H1 (cell line): Measurements from ENCODE around the gene MBD3L3. TPM values are rescaled to one million over a fixed set of nuclear protein-coding genes. Genes with fewer than 3 reads are reported as not detected.

Experiments used
- CTCF ChIA-PET: fragments of 300-600 bp; sonication (Branson Sonifier 250); formaldehyde crosslinking; loops from one replicate; lab custom pipeline; 2021; ENCODE audit not compliant: partially characterized antibody; lab: Charles Lee
- POLR2A ChIA-PET: fragments of 300-600 bp; sonication (Branson Sonifier 250); formaldehyde crosslinking; loops from one replicate; lab custom pipeline; 2021; ENCODE audit warnings: inconsistent platforms; ENCODE audit not compliant: partially characterized antibody; lab: Charles Lee
- DNase-seq, 2 experiments: peaks; one replicate each; pipeline versions ENCODE4 v3.0.0 to v3.0.0-alpha.2; 2010 to 2022; ENCODE audit warnings: low spot score in 2 of 2, low read depth in 1 of 2, mixed read lengths in 1 of 2
- FAIRE-seq: peaks from 2 replicates; lab custom pipeline; 2011; peaks lifted over from hg19 to GRCh38; lab: Jason Lieb, UNC
- H2AFZ ChIP-seq: 2 replicates; pipeline ENCODE4 v1.8.1; 2012; ENCODE audit warnings: low read length, inconsistent platforms
- H2AK5ac ChIP-seq: 2 replicates; pipeline ENCODE4 v1.6.1; 2013; ENCODE audit warnings: low read depth, low read length
- H2BK120ac ChIP-seq: replicated peaks from 2 replicates; pipeline ENCODE3; 2013; ENCODE audit warnings: low read depth, low read length, inconsistent platforms
- H2BK12ac ChIP-seq: 2 replicates; pipeline ENCODE4 v1.6.1; 2013; ENCODE audit warnings: low read depth, low read length
- H2BK15ac ChIP-seq: 2 replicates; pipeline ENCODE4 v1.6.1; 2013; ENCODE audit warnings: low read length
- H2BK20ac ChIP-seq: 2 replicates; pipeline ENCODE4 v1.6.1; 2013; ENCODE audit warnings: low read length
- H2BK5ac ChIP-seq: 2 replicates; pipeline ENCODE4 v1.6.1; 2013; ENCODE audit warnings: low read depth, low read length
- H3K14ac ChIP-seq: 2 replicates; pipeline ENCODE4 v1.6.1; 2013; ENCODE audit warnings: inconsistent platforms; ENCODE audit not compliant: insufficient read length
- H3K18ac ChIP-seq: 2 replicates; pipeline ENCODE4 v1.6.1; 2013; ENCODE audit warnings: low read length; ENCODE audit errors: extremely low read depth
- H3K23ac ChIP-seq: 2 replicates; pipeline ENCODE4 v1.6.1; 2013; ENCODE audit warnings: inconsistent platforms; ENCODE audit not compliant: insufficient read length
- H3K23me2 ChIP-seq: 2 replicates; pipeline ENCODE4 v1.6.1; 2013; ENCODE audit warnings: low read depth, low read length
- H3K27ac ChIP-seq: 2 replicates; pipeline ENCODE4 v1.6.1; 2011; ENCODE audit warnings: low read depth, low read length, inconsistent platforms
- H3K27me3 ChIP-seq, 4 experiments: replicated peaks in 1 of 4; 1 replicate in 1 of 4; 2 replicates in 3 of 4; pipeline versions ENCODE4 v1.6.1 to v1.8.1; 2011 to 2013; ENCODE audit warnings: low read length in 3 of 4, mild to moderate bottlenecking in 3 of 4, inconsistent platforms in 2 of 4, mixed read lengths in 2 of 4, moderate library complexity in 1 of 4; ENCODE audit not compliant: control insufficient read depth in 3 of 4, insufficient read depth in 3 of 4; ENCODE audit errors: extremely low read depth in 1 of 4
- H3K36me3 ChIP-seq, 4 experiments: 2 replicates each; pipeline versions ENCODE4 v1.6.1 to v1.8.1; 2011 to 2013; ENCODE audit warnings: mild to moderate bottlenecking in 4 of 4, low read length in 3 of 4, moderate library complexity in 2 of 4, control low read depth in 1 of 4, inconsistent platforms in 1 of 4; ENCODE audit not compliant: insufficient read depth in 4 of 4, control insufficient read depth in 2 of 4
- H3K4ac ChIP-seq: replicated peaks from 2 replicates; pipeline ENCODE3; 2013; ENCODE audit warnings: low read length, low read depth, mixed read lengths, inconsistent platforms; ENCODE audit not compliant: insufficient read length
- H3K4me1 ChIP-seq, 4 experiments: replicated peaks in 1 of 4; 1 replicate in 1 of 4; 2 replicates in 3 of 4; pipeline versions ENCODE4 v1.6.1 to v1.8.1; 2011 to 2013; ENCODE audit warnings: low read length in 3 of 4, inconsistent platforms in 2 of 4, mixed read lengths in 1 of 4; ENCODE audit not compliant: insufficient read depth in 4 of 4, control insufficient read depth in 3 of 4
- H3K4me2 ChIP-seq, 2 experiments: 2 replicates each; pipeline versions ENCODE4 v1.6.1 to v1.8.1; 2011 to 2013; ENCODE audit warnings: low read depth in 2 of 2, low read length in 2 of 2, control low read depth in 1 of 2, inconsistent platforms in 1 of 2, mild to moderate bottlenecking in 1 of 2; ENCODE audit not compliant: insufficient read depth in 1 of 2
- H3K4me3 ChIP-seq, 4 experiments: fragments of 200-600, 300-600 bp in 1 of 4; sonication (generic), shearing (Covaris generic), sonication (Bioruptor Twin) in 1 of 4; 2 replicates each; pipeline versions ENCODE4 v1.5.1 to v1.8.1; 2011 to 2016; ENCODE audit warnings: low read length in 4 of 4, low read depth in 3 of 4, control low read depth in 2 of 4, inconsistent platforms in 2 of 4, mild to moderate bottlenecking in 2 of 4, mixed read lengths in 1 of 4, moderate library complexity in 1 of 4; ENCODE audit not compliant: insufficient read depth in 2 of 4; ENCODE audit errors: extremely low read depth in 1 of 4
- H3K56ac ChIP-seq: replicated peaks from 2 replicates; pipeline ENCODE3; 2013; ENCODE audit warnings: low read depth, mild to moderate bottlenecking, mixed read lengths, low read length, inconsistent platforms; ENCODE audit not compliant: insufficient read length
- H3K79me1 ChIP-seq: 2 replicates; pipeline ENCODE4 v1.6.1; 2013; ENCODE audit warnings: low read depth, low read length, control low read depth
- H3K79me2 ChIP-seq, 2 experiments: 2 replicates each; pipeline versions ENCODE4 v1.6.1 to v1.8.1; 2012 to 2013; ENCODE audit warnings: low read length in 2 of 2, mild to moderate bottlenecking in 2 of 2, inconsistent platforms in 1 of 2; ENCODE audit not compliant: insufficient read depth in 2 of 2, control insufficient read depth in 1 of 2
- H3K9ac ChIP-seq, 4 experiments: replicated peaks in 1 of 4; 1 replicate in 1 of 4; 2 replicates in 3 of 4; pipeline versions ENCODE4 v1.6.1 to v1.8.1; 2011 to 2013; ENCODE audit warnings: low read depth in 3 of 4, low read length in 3 of 4, control low read depth in 2 of 4, mild to moderate bottlenecking in 2 of 4, moderate library complexity in 2 of 4, inconsistent platforms in 1 of 4; ENCODE audit errors: extremely low read depth in 1 of 4
- H3K9me3 ChIP-seq, 2 experiments: 2 replicates each; pipeline versions ENCODE4 v1.6.1 to v1.8.1; 2012 to 2013; ENCODE audit warnings: mild to moderate bottlenecking in 2 of 2, moderate library complexity in 2 of 2, control low read depth in 1 of 2, inconsistent platforms in 1 of 2, low read depth in 1 of 2, low read length in 1 of 2, mixed read lengths in 1 of 2; ENCODE audit not compliant: insufficient read depth in 2 of 2
- H4K20me1 ChIP-seq, 2 experiments: replicated peaks in 1 of 2; 2 replicates each; pipeline versions ENCODE3 to v1.8.1; 2011 to 2013; ENCODE audit warnings: inconsistent platforms in 2 of 2, low read length in 2 of 2, mild to moderate bottlenecking in 1 of 2; ENCODE audit not compliant: insufficient read depth in 2 of 2, control insufficient read depth in 1 of 2
- H4K5ac ChIP-seq: 2 replicates; pipeline ENCODE4 v1.6.1; 2013; ENCODE audit warnings: low read length, low read depth, mixed read lengths, inconsistent platforms; ENCODE audit not compliant: insufficient read length
- H4K8ac ChIP-seq: 2 replicates; pipeline ENCODE4 v1.8.0; 2013; ENCODE audit warnings: mild to moderate bottlenecking, moderate library complexity, low read length, inconsistent platforms; ENCODE audit not compliant: insufficient read depth; ENCODE audit errors: extremely low read depth
- H4K91ac ChIP-seq: replicated peaks from 2 replicates; pipeline ENCODE3; 2013; ENCODE audit warnings: low read length, mixed read lengths, inconsistent platforms; ENCODE audit not compliant: insufficient read length
- CBX5 ChIP-seq: fragments of 300-800, 300-1000 bp; sonication (generic); IDR thresholded peaks from 2 replicates; pipeline ENCODE4 v1.7.1; 2016; ENCODE audit warnings: antibody characterized with exemption, low read length, low read depth
- CTBP2 ChIP-seq: IDR thresholded peaks from 2 replicates; pipeline ENCODE4 v1.7.0; 2011; ENCODE audit warnings: borderline replicate concordance, mild to moderate bottlenecking, moderate library complexity, mixed read lengths, low read length; ENCODE audit not compliant: insufficient read depth, insufficient read length
- HDAC2 ChIP-seq, 2 experiments: fragments of 300-600 bp in 1 of 2; sonication (generic) in 1 of 2; IDR thresholded peaks; 2 replicates each; pipeline ENCODE4 v1.6.1; 2011 to 2012; ENCODE audit warnings: low read depth in 2 of 2, low read length in 2 of 2, mild to moderate bottlenecking in 2 of 2, moderate library complexity in 2 of 2, borderline replicate concordance in 1 of 2, inconsistent platforms in 1 of 2
- KDM1A ChIP-seq: fragments of 200-600, 300-600 bp; sonication (generic); IDR thresholded peaks from 2 replicates; pipeline ENCODE4 v1.7.1; 2016; ENCODE audit warnings: mild to moderate bottlenecking, low read length, borderline replicate concordance
- POLR2AphosphoS5 ChIP-seq: IDR thresholded peaks from 2 replicates; pipeline ENCODE4 v1.6.1; 2011; ENCODE audit warnings: low read depth, low read length
- RAD21 ChIP-seq, 2 experiments: IDR thresholded peaks in 1 of 2; conservative IDR thresholded peaks in 1 of 2; 2 replicates each; pipeline ENCODE4 v1.6.1; 2011; ENCODE audit warnings: low read depth in 2 of 2, low read length in 2 of 2, improper control_type of control experiment in 1 of 2, inconsistent platforms in 1 of 2, mild to moderate bottlenecking in 1 of 2, moderate library complexity in 1 of 2
- RBBP5 ChIP-seq: IDR thresholded peaks from 2 replicates; pipeline ENCODE4 v1.7.1; 2012; ENCODE audit warnings: low read depth, mild to moderate bottlenecking, inconsistent platforms, low read length, moderate library complexity, borderline replicate concordance
- SIX5 ChIP-seq: IDR thresholded peaks from 2 replicates; pipeline ENCODE4 v1.6.1; 2011; ENCODE audit warnings: mild to moderate bottlenecking, low read depth, low read length
- SP1 ChIP-seq: IDR thresholded peaks from 2 replicates; pipeline ENCODE4 v1.6.1; 2011; ENCODE audit warnings: low read depth, low read length
- SRF ChIP-seq: IDR thresholded peaks from 2 replicates; pipeline ENCODE4 v1.6.1; 2011; ENCODE audit warnings: mild to moderate bottlenecking, low read depth, low read length, moderate library complexity
- WGBS, 2 experiments: shearing (Covaris generic) in 1 of 2; methylation state at CpG; one replicate each; pipeline versions ENCODE4 v1.1.6 to v1.1.7; 2013 to 2015; ENCODE audit warnings: low lambda C conversion rate in 2 of 2, mixed read lengths in 2 of 2, inconsistent platforms in 1 of 2, low coverage in 1 of 2, missing lambda C conversion rate in 1 of 2; ENCODE audit not compliant: insufficient replicate concordance in 2 of 2, insufficient coverage in 1 of 2, insufficient read length in 1 of 2; ENCODE audit errors: extremely low coverage in 1 of 2, missing lambda C conversion rate in 1 of 2; 5-methylcytosine and 5-hydroxymethylcytosine counted together
- polyA plus RNA-seq, 7 experiments: library from polyadenylated mRNA; depleted of rRNA in 3 of 7; stranded (reverse) in 5 of 7; unstranded in 2 of 7; fragments of >200 nt in 5 of 7; fragments of 200-250 nt in 2 of 7; gene quantifications; 1 replicate in 5 of 7; 2 replicates in 1 of 7; 4 replicates in 1 of 7; pipeline versions ENCODE4 v1.2.1 to v1.2.3, GENCODE V29; 2011 to 2013; ENCODE audit warnings: missing spikeins in 2 of 7, mixed read lengths in 2 of 7
- total RNA-seq: library from RNA; stranded (reverse); fragmentation: NEBNext Ultra II Directional; extraction: Animal tissue kit (Norgen Biotek cat#: 25700); gene quantifications from 2 replicates; pipeline ENCODE4 v1.2.1, GENCODE V29; 2021
- TF ChIP-seq, protein P1 (sequence below): IDR thresholded peaks from 2 replicates; pipeline ENCODE4 v1.6.1; 2011; ENCODE audit warnings: low read length, improper control_type of control experiment
- TF ChIP-seq, protein P2 (sequence below): IDR thresholded peaks from 2 replicates; pipeline ENCODE4 v1.6.1; 2012; ENCODE audit warnings: inconsistent platforms

Gene MBD3L3
- total and polyA plus RNA-seq, 2 of the 8 experiments (the other 6 are each of a cell fraction or from before 2014, with no cell fraction given): not detected

DNA sequence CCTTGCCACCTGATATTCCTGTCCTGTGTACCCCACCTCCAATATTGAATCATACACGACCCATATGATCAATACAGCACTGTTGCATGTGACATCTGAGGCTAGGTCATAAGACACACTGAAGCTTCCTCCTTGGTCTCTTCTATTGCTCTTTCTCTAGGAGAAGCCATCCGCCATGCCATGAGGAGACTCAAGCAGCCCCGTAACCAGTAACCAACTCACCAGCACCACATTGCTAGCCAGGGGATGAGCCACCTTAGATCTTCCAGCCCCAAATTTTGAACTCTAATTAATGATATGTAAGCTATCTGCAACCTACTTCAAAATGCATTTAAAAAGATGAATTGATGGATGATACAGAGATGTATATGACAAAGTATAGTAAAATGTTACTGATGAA, 39.6 kb upstream of the MBD3L3 start:
- Histone ChIP-seq H3K27ac (no peak overlapping the region), H3K9me3 (peaks cover 12 to 17% of the 10 kb centered on the region in 2 experiments), H3K23ac (no peak overlapping the region), H4K91ac (no peak overlapping the region), H3K4ac (no peak overlapping the region), H3K23me2 (peaks cover 4% of the 10 kb centered on the region; the same call in 1 of the 2 replicates), H3K4me2 (peak overlapping the region; percentile 69 to 76), H3K36me3 (peaks cover 0 to 4% (median 1%) of the 10 kb centered on the region in 4 experiments; a peak in 1 of 8 replicates), H4K20me1 (no peaks in the 10 kb centered on the region), H3K27me3 (no peaks in the 10 kb centered on the region), H4K5ac (no peak overlapping the region), H2AK5ac (no peak overlapping the region), H3K56ac (no peak overlapping the region), H3K4me3 (peak overlapping the region; percentile 51 to 75 (median 70)), H3K9ac (peak overlapping the region in 2 of 4 experiments; percentile 85 to 86; a peak in 2 of 7 replicates), H3K79me2 (no peaks in the 10 kb centered on the region), H4K8ac (no peak overlapping the region), H3K4me1 (peaks cover 0 to 4% (median 0%) of the 10 kb centered on the region in 4 experiments; a peak in 1 of 7 replicates), H3K14ac (no peak overlapping the region), H2BK5ac (no peak overlapping the region), H3K79me1 (no peaks in the 10 kb centered on the region), H2BK15ac (no peak overlapping the region), H2BK12ac (no peak overlapping the region), H2AFZ (no peak overlapping the region), H2BK20ac (no peak overlapping the region), H2BK120ac (no peak overlapping the region), H3K18ac (no peak overlapping the region)
- POLR2A ChIA-PET: interaction anchor here (0.9 to 2.6 kb wide), 3 partner anchors 12 to 240 kb away, joined by 3 to 8 read pairs (median 4); partner anchors contain the start of gene ZNF557
- FAIRE-seq (no peak), DNase-seq (no peak)
- WGBS, 2 experiments: 98% methylated on average over 3 of the region's 3 CpGs; no CpG with 5 or more reads in 1 of the 2 experiments
- CTCF ChIA-PET: no interaction called here
- no peak for TF ChIP-seq SRF
- no peak for TF ChIP-seq POLR2AphosphoS5
- no peak for TF ChIP-seq SIX5
- no peak for TF ChIP-seq CBX5
- TF ChIP-seq, protein P1, sequence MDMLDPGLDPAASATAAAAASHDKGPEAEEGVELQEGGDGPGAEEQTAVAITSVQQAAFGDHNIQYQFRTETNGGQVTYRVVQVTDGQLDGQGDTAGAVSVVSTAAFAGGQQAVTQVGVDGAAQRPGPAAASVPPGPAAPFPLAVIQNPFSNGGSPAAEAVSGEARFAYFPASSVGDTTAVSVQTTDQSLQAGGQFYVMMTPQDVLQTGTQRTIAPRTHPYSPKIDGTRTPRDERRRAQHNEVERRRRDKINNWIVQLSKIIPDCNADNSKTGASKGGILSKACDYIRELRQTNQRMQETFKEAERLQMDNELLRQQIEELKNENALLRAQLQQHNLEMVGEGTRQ: no peak
- no peak for TF ChIP-seq SP1
- no peak for TF ChIP-seq RBBP5
- TF ChIP-seq CTBP2: no peak
- TF ChIP-seq RAD21 (IDR thresholded peaks at IDR 0.05 in 1 of 2, conservative IDR thresholded peaks at IDR 0.05 in 1 of 2; ENCODE audit: low read depth in 2 of 2, low read length in 2 of 2): no peak
- TF ChIP-seq KDM1A: no peak
- no peak for TF ChIP-seq HDAC2 (IDR thresholded peaks at IDR 0.05; ENCODE audit: borderline replicate concordance in 1 of 2, low read depth in 2 of 2, low read length in 2 of 2)
- TF ChIP-seq, protein P2, sequence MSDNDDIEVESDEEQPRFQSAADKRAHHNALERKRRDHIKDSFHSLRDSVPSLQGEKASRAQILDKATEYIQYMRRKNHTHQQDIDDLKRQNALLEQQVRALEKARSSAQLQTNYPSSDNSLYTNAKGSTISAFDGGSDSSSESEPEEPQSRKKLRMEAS: no peak
